ENCODE results near the gene DCAF6.

The DCAF6 gene

GRCh38 chr1:168090395-168090794 is 153.9 kb downstream of the DCAF6 start:
- in situ Hi-C loops (cut with HindIII; ENCODE audit: low pct_ligation_motif_present, low pct_unique_long_range_greater_than_20kb, low sequenced_read_pairs) = no loop called here
- DNase-seq = no peak

- no peak for DNase-seq
- in situ Hi-C loops (cut with HindIII; ENCODE audit: low pct_ligation_motif_present, low pct_unique_long_range_greater_than_20kb, low sequenced_read_pairs) = no loop called here
Measured at GRCh38 chr1:168091063-168091462, 154.6 kb downstream of the DCAF6 start.

- in situ Hi-C loops (cut with HindIII; ENCODE audit: low pct_ligation_motif_present, low pct_unique_long_range_greater_than_20kb, low sequenced_read_pairs) = no loop called here
- no peak for DNase-seq
Measured at GRCh38 chr1:168091720-168092550, 155.5 kb downstream of the DCAF6 start.

GRCh38 chr1:168092566-168093355 is 156.3 kb downstream of the DCAF6 start:
- peak; percentile 45 for DNase-seq
- in situ Hi-C loops (cut with HindIII; ENCODE audit: low pct_ligation_motif_present, low pct_unique_long_range_greater_than_20kb, low sequenced_read_pairs) = no loop called here

- in situ Hi-C loops (cut with HindIII; ENCODE audit: low pct_ligation_motif_present, low pct_unique_long_range_greater_than_20kb, low sequenced_read_pairs) = no loop called here
- no peak for DNase-seq
Measured at GRCh38 chr1:168093616-168094015, 157.1 kb downstream of the DCAF6 start.

- in situ Hi-C loops (cut with HindIII; ENCODE audit: low pct_ligation_motif_present, low pct_unique_long_range_greater_than_20kb, low sequenced_read_pairs) = no loop called here
- no peak for DNase-seq
Measured at GRCh38 chr1:168095476-168095875, 159.0 kb downstream of the DCAF6 start.

GRCh38 chr1:168096296-168097165 is 160.0 kb downstream of the DCAF6 start:
- in situ Hi-C loops (cut with HindIII; ENCODE audit: low pct_ligation_motif_present, low pct_unique_long_range_greater_than_20kb, low sequenced_read_pairs) = no loop called here
- DNase-seq = no peak

GRCh38 chr1:168097921-168098528 is 161.5 kb downstream of the DCAF6 start:
- in situ Hi-C loops (cut with HindIII; ENCODE audit: low pct_ligation_motif_present, low pct_unique_long_range_greater_than_20kb, low sequenced_read_pairs) = no loop called here
- DNase-seq = no peak

- in situ Hi-C loops (cut with HindIII; ENCODE audit: low pct_ligation_motif_present, low pct_unique_long_range_greater_than_20kb, low sequenced_read_pairs) = no loop called here
- DNase-seq = no peak
Measured at GRCh38 chr1:168098534-168099320, 162.2 kb downstream of the DCAF6 start.

- in situ Hi-C loops (cut with HindIII; ENCODE audit: low pct_ligation_motif_present, low pct_unique_long_range_greater_than_20kb, low sequenced_read_pairs) = no loop called here
- no peak for DNase-seq
Measured at GRCh38 chr1:168099337-168099801, 162.9 kb downstream of the DCAF6 start.

GRCh38 chr1:168100315-168101002 is 164.0 kb downstream of the DCAF6 start:
- no peak for DNase-seq
- in situ Hi-C loops (cut with HindIII; ENCODE audit: low pct_ligation_motif_present, low pct_unique_long_range_greater_than_20kb, low sequenced_read_pairs) = no loop called here

- in situ Hi-C loops (cut with HindIII; ENCODE audit: low pct_ligation_motif_present, low pct_unique_long_range_greater_than_20kb, low sequenced_read_pairs) = no loop called here
- DNase-seq = no peak
Measured at GRCh38 chr1:168101336-168101735, 164.9 kb downstream of the DCAF6 start.

- DNase-seq = no peak
- in situ Hi-C loops (cut with HindIII; ENCODE audit: low pct_ligation_motif_present, low pct_unique_long_range_greater_than_20kb, low sequenced_read_pairs) = no loop called here
Measured at GRCh38 chr1:168102487-168102886, 166.0 kb downstream of the DCAF6 start.

GRCh38 chr1:168104535-168104934 is 168.1 kb downstream of the DCAF6 start:
- in situ Hi-C loops (cut with HindIII; ENCODE audit: low pct_ligation_motif_present, low pct_unique_long_range_greater_than_20kb, low sequenced_read_pairs) = no loop called here

GRCh38 chr1:168105846-168106245 is 169.4 kb downstream of the DCAF6 start:
- in situ Hi-C loops (cut with HindIII; ENCODE audit: low pct_ligation_motif_present, low pct_unique_long_range_greater_than_20kb, low sequenced_read_pairs) = no loop called here
- no peak for DNase-seq

More at GRCh38 chr1:168104535-168104934, 168.1 kb downstream of the DCAF6 start:
- no peak for DNase-seq

GRCh38 chr1:168106274-168106673 is 169.8 kb downstream of the DCAF6 start:
- DNase-seq = no peak
- in situ Hi-C loops (cut with HindIII; ENCODE audit: low pct_ligation_motif_present, low pct_unique_long_range_greater_than_20kb, low sequenced_read_pairs) = no loop called here

- in situ Hi-C loops (cut with HindIII; ENCODE audit: low pct_ligation_motif_present, low pct_unique_long_range_greater_than_20kb, low sequenced_read_pairs) = no loop called here
- no peak for DNase-seq
Measured at GRCh38 chr1:168110896-168111545, 174.5 kb downstream of the DCAF6 start.
